Bronchial epithelial cell (primary cell): ENCODE measurements around the gene KCTD10. TPM values are rescaled to one million over a fixed set of nuclear protein-coding genes. Genes with fewer than 3 reads are reported as not detected.

Source experiments
- DNase-seq: peaks from one replicate; pipeline ENCODE4 v3.0.0-alpha.2; 2010; ENCODE audit warnings: low read depth
- FAIRE-seq: peaks from 2 replicates; lab custom pipeline; 2011; peaks lifted over from hg19 to GRCh38; lab: Jason Lieb, UNC
- H3K27me3 ChIP-seq: 2 replicates; pipeline ENCODE4 v1.5.1; 2011; ENCODE audit warnings: low read length; ENCODE audit not compliant: control insufficient read depth, insufficient read depth
- H3K36me3 ChIP-seq: 2 replicates; pipeline ENCODE4 v1.5.1; 2011; ENCODE audit warnings: low read length; ENCODE audit not compliant: control insufficient read depth, insufficient read depth
- H3K4me3 ChIP-seq: 2 replicates; pipeline ENCODE4 v1.5.1; 2011; ENCODE audit warnings: mild to moderate bottlenecking, low read depth, low read length, control low read depth
- CTCF ChIP-seq: IDR thresholded peaks from 2 replicates; pipeline ENCODE4 v1.5.1; 2011; ENCODE audit warnings: mild to moderate bottlenecking, moderate library complexity, low read length, control low read depth, inconsistent platforms; ENCODE audit not compliant: insufficient read depth, severe bottlenecking
- total RNA-seq: library from RNA; depleted of rRNA; stranded (reverse); fragments of >200 nt; gene quantifications from 2 replicates; pipeline ENCODE4 v1.2.1, GENCODE V29; 2014

The KCTD10 gene
- total RNA-seq, 1 donor from 2014 or later, result 20.8 TPM

- no peak for FAIRE-seq
- Histone ChIP-seq H3K36me3 (peaks cover 30% of the 10 kb centered on the region), H3K4me3 (no peak overlapping the region), H3K27me3 (no peaks in the 10 kb centered on the region)
- no peak for TF ChIP-seq CTCF
- no peak for DNase-seq
Measured at GRCh38 chr12:109521831-109522230, 44.7 kb upstream of the KCTD10 start.

GRCh38 chr12:109519787-109520186, 42.7 kb upstream of the KCTD10 start:
- Histone ChIP-seq H3K4me3 (no peak overlapping the region), H3K27me3 (no peaks in the 10 kb centered on the region), H3K36me3 (peaks cover 28% of the 10 kb centered on the region)
- FAIRE-seq (peak; percentile 66), DNase-seq (no peak)
- no peak for TF ChIP-seq CTCF

- peak; percentile 82 for TF ChIP-seq CTCF
- H3K4me3 ChIP-seq, result no peak overlapping the region
- H3K36me3 ChIP-seq, result peaks cover 22% of the 10 kb centered on the region
- FAIRE-seq (no peak), DNase-seq (peak; percentile 74)
- no peaks in the 10 kb centered on the region for H3K27me3 ChIP-seq
Measured at GRCh38 chr12:109518820-109519665, 41.9 kb upstream of the KCTD10 start.

- FAIRE-seq (peak; percentile 32), DNase-seq (no peak)
- Histone ChIP-seq H3K4me3 (no peak overlapping the region), H3K27me3 (no peaks in the 10 kb centered on the region), H3K36me3 (peaks cover 14% of the 10 kb centered on the region)
- TF ChIP-seq CTCF, result no peak
Measured at GRCh38 chr12:109517619-109518018, 40.5 kb upstream of the KCTD10 start.

- DNase-seq (peak; percentile 22), FAIRE-seq (no peak)
- peaks cover 21% of the 10 kb centered on the region for H3K36me3 ChIP-seq
Measured at GRCh38 chr12:109513977-109514376, 36.9 kb upstream of the KCTD10 start.

More at GRCh38 chr12:109513977-109514376, 36.9 kb upstream of the KCTD10 start:
- H3K27me3 ChIP-seq, result no peaks in the 10 kb centered on the region
- no peak for TF ChIP-seq CTCF
- H3K4me3 ChIP-seq, result no peak overlapping the region
